ENCODE results near the gene TTC6. TPM values are rescaled to one million over a fixed set of nuclear protein-coding genes. Genes with fewer than 3 reads are reported as not detected.

TTC6 gene
- polyA plus RNA-seq, 4 donors, result 0.12 to 0.66 (median 0.32) TPM

DNA sequence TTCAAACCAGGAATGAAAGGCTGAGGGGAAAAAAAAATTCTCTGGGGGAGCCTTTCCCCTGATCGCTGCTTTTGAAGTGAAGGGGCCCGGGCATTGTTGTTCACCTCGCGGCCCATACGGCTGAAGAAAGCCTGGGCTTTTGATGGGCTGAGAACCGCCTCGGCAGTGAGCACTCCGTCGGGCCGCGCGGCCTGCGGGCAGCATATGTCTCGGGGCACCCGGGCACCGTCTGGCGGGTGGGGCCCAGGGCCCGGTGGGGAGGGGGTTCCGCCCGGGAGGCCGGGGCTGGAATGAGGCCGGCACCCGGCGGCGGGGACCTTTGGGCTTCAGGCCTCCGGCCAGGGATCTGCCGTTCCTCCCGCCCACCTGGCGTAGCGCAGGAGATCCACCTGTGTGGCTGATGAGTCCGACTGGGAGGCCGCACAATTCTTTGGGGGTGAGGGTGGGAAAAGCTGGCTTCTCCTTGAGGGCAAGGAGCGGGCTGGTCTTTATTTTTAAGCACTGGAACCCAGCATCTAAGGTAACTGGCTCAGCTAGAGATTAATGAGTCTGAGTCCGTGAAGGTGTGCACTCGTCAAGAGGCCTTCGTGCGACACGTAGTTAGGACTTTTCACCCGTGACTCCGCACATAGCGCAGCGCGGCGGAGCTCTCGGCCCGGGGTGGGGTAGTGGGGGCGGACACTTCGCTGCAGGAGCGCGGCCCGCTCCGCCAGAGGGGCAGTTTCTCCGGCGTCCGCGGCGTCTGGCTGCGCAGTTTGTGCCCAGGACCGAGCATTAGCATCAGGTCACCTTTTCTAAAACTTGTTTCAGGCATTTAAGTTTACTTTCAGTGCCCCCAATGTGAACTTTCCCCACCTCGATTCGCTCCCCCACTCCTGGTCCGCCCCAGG lies 11.0 kb upstream of the TTC6 start:
- DNase-seq (ENCODE audit: low read depth in 4 of 4, low spot score in 3 of 4), result no peak

DNA sequence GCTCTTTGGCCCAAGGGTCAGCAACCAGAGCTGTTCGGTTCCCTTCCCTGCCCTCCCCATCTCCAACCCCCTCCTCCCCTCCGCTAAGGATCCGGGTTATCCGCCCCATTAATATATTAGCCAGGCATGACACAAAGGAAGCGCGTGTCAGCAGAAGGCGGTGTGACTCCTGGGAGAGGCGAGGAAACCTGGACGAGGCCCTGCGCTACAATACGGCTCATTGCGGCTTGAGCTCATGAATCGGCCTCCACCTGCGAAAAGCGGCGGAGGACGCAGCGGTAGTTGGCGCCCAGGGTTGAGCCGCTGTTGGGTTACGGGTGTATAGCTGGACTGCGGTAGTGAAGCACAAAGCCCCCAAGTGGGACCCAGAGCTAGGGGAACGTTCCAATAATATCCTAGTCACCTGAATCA lies 10.3 kb upstream of the TTC6 start:
- no peak for DNase-seq (ENCODE audit: low read depth in 4 of 4, low spot score in 3 of 4)

DNA sequence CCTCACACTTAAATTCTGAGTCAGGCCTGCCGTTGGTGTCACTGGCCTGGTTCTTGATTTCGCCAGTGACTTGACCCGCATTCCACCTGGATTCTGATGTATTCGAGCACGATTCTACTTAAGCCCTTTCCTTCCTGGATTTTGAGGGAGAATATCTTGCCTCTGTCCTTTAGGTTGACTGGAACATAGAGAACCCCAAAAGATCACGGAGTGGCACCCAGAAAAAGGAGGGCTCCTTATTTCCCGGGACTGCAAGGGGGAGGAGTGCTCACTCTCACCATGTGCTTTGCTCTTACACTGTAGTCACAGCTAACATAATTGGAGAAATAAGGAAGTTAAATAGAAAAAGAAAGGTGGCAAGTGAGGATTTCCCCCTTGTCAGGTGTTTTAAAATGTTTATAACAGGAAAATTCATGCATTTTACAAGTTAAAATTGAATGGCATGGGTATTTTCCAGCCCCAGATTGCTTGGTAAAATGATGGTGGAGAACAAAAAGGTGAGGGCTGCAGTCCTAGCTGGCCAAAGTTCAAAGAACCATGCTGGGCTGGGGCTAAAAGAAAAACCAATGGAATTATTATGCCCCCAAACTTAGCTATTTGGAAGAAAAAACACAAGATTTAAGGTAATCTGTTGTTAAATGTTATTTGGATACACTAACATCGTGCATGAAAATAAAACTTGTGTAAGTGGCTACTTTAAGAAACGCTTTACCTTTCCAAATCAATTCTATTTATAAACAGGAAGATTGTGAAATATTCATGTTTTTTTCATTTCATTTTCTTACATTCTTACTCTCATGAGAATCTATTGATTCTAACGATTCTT lies 9.2 kb upstream of the TTC6 start:
- no peak for DNase-seq (ENCODE audit: low read depth in 4 of 4, low spot score in 3 of 4)

DNA sequence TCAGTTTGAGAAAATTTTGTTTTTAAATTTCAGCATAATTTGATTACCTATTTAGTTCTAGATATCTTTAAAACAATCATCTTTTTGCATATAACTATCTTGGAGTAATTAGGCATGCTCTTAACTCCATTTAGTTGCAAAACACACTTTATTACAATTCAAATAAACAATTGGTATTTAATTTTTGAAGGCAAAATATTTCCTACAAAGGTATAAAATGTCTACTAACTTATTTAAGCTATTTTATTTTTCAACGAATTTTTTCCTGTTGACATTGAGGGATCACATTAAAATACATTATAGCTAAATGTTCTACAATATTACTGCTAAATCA lies 8.7 kb upstream of the TTC6 start:
- DNase-seq (ENCODE audit: low read depth in 4 of 4, low spot score in 3 of 4), result no peak

DNA sequence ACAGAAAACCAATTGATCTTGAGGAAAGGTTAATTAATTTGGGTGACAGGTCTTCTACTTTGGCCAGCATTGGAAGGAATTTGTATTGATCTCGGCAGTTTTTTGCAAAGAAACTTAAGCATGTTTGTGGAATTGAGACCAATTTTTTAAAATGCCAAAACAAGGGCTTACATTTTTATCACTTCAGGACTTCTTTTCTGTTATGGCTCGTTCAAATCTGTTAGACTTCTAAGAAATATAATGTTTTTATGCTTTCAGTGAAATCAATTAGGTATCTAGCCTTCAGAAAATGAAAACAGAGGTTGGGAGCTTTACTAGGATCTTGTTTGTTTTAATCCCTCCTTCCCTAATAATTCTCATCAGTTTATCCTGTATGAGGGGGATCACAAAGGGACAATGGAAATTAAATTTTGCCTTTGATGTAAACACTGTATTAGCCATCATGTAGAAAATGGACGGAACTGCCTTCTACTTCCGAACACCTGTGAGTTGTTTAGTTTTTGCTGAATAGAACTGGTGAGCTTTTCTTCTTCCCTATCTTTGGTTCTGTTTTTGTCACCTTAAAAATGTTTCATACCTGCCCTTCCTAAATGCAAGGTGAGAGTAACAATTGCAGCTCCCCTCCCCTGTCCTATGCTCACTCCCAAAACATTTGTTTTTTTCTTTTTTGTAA lies 8.2 kb upstream of the TTC6 start:
- DNase-seq (ENCODE audit: low read depth in 4 of 4, low spot score in 3 of 4), result no peak

DNA sequence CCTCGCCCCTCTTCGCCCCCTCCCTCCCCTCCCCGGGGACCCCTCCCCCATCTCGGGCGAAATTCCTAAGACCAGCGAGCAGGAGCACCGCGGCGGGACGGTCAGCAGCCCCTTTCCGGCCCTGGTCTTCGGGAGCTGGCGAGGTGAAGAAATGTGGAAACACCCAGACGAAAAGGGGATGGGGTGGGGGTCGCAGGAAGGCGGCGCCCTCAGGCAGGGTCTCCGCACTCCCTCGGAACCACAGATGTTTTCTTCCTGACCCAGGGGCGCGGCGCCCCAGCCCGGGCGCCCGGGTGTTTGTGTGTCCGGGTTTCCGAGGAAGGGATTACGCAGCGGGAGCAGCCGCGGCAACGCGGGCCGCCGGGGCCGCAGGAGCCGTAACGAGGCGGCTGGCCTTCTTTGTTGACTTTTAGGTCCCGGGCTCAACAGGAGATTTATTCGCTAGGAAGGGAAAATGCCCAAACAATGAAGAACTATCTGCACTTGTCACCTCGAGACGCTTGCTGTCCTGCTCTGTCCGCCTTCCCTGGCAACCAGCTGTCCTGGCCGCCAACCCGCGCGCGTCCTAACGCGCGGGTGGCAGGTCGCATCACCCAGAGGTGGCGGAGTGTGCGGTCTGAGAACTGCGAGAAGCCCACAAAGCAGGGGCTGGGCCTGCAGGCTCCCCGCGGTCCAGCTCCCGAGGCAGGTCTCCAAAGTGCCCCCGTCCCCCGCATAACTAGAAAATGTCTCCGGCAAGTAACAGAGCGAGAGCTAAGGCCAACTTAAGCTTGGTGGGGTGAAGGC lies 7.4 kb upstream of the TTC6 start:
- DNase-seq (ENCODE audit: low read depth in 4 of 4, low spot score in 3 of 4), result no peak

DNA sequence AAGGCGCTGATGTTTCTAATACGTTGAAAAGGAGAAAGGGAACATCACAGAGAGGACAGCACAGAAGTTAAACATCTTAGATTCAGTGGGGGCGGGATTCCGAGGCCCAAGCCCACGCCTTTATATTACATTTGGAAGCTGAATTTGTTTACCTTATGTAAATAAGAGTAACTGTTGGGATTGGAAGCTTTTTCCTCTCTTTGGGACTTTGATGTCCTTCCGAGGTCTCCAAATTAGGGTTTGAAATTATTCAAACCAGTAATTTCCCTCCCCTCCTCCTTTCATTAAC lies 6.8 kb upstream of the TTC6 start:
- DNase-seq (ENCODE audit: low read depth in 4 of 4, low spot score in 3 of 4), result no peak

DNA sequence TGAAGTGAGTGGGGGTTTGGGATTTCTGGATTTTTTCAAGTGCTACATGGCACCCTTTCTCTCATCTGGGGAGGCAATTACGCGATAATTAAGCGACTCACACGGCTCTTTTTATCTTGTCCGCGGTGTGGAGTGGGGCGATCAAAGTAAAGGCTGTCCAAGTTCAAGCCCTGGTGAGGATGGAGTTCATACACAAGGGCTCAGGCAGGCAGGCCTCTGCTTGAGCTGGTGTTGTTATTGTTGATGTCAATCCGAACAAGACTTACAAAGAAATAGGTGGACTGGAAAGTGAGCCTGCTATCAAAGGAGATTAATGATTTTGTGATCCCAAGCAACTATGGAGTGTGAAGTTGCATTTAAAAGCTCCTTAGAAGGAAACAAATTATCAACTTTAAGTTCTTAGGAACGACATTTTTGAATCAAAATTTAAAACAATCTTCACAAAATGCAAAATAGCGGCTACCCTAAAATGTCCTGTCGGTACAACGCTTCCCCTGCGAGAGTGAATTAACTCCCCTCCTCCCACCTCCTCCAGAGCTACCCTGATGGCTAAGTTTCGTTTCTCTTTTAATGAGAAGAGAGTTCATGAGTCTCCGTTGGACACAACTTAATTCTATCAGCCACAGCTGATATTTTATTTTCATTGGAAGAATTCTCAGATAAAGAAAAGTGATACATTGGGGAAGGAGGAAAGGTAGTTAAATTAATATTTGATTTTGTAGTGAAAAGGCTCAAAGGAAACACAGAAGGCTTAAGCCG lies 6.3 kb upstream of the TTC6 start:
- DNase-seq (ENCODE audit: low read depth in 4 of 4, low spot score in 3 of 4), result no peak

DNA sequence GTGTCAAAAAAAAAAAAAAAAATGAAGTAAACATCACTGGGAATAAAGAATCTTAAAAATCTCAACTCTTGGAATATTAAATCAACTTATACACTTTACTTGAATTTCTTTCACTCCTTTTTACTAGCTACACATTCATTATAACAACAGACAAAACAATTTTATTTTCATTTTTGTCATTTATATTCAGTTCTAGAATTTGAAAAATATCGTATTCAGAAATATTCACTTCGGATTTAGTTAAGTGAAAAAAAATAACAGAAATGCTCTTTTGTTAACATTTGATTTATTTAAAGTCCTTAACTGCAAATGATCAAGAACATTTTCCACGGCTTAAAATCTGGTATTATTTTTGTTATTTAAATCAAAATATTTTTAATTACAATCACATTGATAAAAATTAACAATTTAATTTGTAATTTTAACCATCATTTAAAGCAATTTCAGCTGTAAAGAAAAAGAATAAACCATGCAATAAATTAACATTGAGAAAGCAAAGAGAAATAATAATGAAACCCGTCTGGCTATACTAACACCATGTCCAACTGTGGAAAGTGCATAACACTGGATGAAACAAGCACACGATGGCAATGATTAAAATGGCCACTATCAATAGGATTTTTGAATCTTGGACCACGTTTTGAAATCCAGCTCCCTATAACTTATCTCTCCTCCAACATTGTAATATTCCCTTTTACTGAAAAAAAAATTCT lies 5.6 kb upstream of the TTC6 start:
- no peak for DNase-seq (ENCODE audit: low read depth in 4 of 4, low spot score in 3 of 4)

DNA sequence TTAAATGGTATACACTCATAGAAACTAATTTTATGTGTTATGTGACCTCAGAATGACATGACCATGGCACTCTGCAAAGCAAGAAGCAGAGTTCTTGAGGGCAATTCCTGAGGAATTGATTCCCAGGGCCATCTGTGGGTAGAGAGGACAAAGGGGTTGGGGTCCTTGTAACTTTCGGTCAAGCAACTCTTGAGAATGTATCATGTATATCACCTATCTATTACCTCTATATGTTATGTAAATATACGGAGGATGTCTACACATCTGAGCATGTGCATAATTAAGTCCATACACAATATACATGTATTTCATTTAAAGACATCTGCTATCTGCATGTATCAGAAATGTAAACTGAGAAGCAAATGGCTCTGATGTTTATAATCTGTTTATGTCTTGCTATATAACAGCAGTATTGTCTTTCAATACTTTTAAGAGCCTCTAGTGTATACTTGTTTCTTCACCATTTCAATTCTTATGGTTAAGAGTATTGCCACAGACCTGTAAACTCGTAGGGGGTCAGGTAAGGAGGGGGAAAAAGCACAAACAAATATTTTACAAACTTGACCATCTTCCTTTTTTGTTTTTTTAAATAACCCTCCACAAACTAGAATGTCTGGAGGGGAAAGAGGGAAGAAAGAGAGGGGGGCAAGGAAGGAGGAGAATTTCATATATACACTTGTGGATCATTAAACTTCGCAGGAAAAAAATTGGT lies 4.8 kb upstream of the TTC6 start:
- no peak for DNase-seq (ENCODE audit: low read depth in 4 of 4, low spot score in 3 of 4)

DNA sequence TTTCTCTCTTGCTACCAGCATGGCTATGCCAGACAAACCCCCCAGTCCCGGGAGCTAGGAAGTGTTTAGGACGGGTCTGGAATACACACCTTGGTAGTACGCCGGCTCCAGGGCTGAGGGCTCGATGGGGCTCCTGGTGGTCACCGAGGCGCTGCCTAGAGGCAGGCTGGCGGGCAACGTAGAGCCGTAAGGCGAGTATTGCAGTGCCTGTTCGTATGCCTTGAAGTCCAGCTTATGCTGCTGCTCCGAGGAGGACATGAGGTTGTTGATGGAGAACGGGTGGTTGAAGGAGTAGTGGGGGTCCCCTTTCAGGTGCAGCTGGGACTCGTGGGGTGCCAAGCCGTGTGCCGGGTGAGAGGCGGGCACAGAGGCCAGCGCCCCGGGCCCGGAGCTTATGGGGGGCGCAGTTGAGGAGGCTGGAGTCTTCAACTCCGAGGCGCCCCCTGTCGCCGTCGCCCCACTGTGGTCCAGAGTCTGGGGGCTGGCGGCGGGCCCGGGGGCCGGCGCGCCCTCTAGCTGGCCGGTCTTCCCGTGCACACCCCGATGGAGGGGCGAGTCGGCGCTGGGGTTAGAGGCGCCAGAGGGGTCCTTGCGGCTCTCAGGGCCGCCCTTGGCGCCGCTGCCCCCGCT lies 4.0 kb upstream of the TTC6 start:
- no peak for DNase-seq (ENCODE audit: low read depth in 4 of 4, low spot score in 3 of 4)

DNA sequence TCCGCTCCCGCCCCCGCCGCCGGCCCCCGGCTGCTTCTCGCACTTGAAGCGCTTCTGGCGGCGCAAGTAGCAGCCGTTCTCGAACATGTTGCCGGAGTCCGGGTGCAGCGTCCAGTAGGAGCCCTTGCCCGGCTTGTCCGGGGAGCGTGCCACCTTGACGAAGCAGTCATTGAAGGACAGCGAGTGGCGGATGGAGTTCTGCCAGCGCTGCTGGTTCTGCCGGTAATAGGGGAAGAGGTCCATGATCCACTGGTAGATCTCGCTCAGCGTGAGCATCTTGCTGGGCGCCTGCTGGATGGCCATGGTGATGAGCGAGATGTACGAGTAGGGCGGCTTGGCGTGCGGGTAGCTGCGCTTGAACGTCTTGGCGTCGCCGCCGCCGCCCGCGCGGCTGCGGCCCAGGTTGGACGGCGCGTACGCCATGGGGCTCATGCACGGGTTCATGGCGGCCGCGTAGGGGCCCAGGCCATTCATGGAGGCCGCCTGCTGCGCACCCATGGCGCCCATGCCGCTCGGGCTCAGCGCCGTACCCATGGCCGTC lies 3.4 kb upstream of the TTC6 start:
- no peak for DNase-seq (ENCODE audit: low read depth in 4 of 4, low spot score in 3 of 4)

DNA sequence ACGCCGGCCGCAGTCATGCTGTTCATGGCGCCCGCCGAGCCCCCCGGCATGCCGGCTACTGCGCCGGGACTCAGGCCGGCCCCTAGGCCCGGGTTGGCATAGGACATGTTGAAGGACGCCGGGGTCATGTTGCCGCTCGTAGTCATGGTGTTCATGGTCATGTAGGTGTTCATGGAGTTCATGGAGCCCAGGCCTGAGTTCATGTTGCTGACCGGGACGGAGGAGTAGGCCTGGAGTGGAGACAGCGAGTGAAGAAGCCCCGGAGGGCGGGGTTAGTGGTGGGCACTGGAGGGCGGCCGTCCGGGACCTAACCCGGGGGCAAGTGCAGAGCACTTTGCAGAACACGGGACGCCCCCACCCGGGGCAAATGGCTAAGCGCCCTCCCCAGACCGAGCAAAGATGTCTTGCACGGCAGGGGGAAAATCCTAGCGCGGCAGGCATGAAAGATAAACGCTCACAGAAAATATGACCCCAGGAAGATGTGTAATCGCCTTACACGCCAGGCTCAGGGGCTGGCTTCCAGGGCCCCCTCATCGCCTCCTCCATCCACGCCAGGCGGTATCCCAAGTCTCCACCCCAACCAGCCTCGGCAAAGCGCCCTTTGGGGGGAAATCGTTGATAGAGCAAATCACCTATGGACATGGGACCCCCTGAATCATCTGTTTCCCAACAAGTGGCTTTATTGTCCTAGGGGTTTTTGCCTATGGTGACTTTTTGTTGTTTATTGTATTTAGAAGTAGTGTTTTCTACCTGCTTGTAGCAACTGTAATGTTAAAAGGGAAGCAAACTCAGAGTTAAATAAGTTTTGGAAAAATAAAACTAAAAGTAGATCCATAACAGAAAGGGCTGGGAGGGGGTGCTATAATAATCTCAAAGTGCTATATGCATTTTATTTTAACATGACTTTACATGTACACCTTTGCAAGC lies 2.7 kb upstream of the TTC6 start:
- DNase-seq (ENCODE audit: low read depth in 4 of 4, low spot score in 3 of 4), result no peak

DNA sequence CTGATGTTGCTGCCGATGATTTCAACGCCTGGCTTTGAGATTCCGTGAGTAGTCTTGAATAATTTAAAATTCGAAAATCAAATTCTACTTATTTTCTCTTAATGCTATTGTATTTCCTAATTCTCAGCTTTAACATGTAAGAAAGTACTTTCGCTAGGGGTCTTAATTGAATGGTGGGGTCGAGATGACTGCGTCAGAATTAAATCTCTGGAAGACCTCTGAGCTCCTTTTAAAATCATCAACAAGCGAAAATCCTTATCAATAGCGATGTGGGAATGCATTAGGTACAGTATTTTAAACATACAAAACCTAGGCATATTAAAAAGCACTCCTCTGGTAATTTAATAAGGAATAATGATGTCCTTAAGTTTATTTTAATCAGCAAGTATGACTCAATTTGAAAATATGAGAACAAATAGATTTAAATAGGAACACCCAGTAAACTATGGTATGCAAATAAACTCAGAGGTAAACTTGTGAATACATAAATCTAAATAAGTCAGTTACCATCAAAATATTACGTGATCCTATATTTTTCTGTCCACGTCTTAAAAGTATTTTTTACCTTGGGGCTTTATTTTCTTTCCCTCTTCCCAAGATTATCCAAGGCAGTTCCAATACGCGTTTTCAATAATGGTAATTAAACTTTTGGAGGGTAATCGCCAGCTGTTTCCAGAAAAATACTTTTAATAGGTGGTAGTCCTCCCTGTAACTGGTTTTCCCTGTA lies 1.8 kb upstream of the TTC6 start:
- DNase-seq (ENCODE audit: low read depth in 4 of 4, low spot score in 3 of 4), result no peak

DNA sequence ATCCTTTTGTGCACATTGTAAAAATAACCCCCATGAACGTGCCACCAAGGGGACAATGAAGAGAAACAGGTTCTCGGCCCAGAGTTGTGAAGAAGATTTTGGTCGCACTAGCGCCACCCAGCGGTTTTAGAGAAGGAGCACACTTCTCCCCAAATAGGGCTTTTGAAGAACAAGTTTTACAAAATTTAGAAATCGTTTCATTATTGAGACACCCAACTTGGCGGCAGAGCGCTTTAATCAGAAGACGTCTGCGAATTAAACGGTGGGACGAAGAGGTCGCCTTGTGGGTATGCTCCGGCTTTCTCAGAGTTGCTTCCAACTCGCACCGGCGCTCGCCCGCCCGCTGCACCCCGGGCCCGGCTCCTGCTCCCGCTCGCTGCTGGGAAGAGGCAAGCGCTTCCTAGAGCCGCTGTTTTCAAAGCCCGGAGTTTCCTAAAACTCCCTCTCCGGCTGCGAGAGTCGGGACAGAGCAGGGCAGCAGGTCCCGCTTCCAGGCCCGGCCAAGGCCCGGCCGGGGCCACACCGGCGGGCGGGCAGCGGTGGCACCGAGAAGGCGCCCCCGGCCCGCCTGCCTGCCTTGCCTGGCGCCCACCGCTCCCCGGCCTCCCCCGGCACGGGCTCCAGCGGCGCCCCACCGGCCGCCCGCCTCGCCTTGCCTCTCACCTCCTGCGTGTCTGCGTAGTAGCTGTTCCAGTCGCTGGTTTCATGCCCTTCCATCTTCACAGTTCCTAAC lies 1.0 kb upstream of the TTC6 start:
- DNase-seq (ENCODE audit: low read depth in 4 of 4, low spot score in 3 of 4), result peak in 3 of 4 donors; percentile 79 to 82 (median 81)

Measured in right renal pelvis (tissue), 4 donors.